ENCODE data around the gene LENG1.
"Not testable (repeated sequence)": the region's sequence is repeated elsewhere in the genome, so short reads cannot be mapped to it uniquely, and the experiment has no call there.

Gene LENG1

DNA sequence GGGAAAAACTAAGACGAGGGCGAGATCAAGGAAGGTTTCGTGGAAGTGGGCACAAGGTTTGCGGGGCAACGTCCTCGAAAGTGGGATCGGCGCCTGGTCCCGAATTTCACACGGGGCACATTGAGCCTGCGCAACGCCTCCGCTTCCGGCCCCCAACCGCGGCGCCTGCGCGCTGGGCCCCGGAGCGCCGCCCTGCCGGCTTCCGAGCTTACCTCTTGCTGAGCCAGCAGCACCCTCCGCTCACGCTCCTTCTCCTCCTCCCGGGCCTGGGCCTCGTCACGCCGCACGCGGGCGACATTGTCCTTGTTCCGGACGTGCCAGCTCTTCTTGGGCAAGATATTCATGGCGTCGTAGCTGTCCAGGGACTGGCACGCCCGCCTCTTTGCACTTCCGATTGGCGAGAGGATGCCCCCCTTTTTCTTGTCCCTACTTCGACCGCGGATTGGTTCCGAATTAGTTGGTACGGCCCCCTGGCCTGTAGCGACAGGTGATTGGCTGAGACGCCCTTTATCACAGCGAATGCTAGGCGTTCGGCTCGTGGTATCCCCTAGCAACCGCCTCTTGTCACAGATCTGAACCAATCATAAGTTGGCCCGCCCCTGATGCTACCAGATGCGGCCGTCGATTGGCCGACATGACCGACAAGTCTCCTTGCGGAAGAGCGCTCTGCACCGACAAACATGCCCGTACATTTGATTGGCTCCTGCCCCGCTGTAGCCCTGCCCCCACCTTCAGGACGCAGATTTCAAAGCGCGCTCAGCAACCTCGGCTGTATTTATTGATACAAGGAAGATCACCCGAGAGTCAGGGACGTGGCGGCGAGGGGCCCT, at the start of gene LENG1:
LENG1 (minus strand) TSS at position 370 of the 830 bp plus-strand sequence; CDS start at position 344, 26 bp downstream.
- DNase-seq (ENCODE audit: low read depth in 2 of 2): peak; percentile 98 to 99

DNA sequence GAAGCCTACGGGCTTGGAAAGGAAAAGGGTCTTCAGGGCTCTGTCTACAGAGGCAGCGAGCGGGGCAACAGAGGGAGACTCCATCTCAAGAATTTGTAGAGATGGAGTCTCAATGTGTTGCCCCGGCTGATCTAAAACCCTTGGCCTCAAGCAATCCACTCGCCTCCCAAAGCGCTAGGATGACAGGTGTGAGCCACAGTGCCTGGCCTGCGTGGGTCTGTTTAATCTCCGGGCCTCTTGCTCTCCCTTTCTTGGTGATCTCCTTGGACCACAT, 49.2 kb upstream of the LENG1 start:
- no peak for DNase-seq (ENCODE audit: low read depth in 2 of 2)

DNA sequence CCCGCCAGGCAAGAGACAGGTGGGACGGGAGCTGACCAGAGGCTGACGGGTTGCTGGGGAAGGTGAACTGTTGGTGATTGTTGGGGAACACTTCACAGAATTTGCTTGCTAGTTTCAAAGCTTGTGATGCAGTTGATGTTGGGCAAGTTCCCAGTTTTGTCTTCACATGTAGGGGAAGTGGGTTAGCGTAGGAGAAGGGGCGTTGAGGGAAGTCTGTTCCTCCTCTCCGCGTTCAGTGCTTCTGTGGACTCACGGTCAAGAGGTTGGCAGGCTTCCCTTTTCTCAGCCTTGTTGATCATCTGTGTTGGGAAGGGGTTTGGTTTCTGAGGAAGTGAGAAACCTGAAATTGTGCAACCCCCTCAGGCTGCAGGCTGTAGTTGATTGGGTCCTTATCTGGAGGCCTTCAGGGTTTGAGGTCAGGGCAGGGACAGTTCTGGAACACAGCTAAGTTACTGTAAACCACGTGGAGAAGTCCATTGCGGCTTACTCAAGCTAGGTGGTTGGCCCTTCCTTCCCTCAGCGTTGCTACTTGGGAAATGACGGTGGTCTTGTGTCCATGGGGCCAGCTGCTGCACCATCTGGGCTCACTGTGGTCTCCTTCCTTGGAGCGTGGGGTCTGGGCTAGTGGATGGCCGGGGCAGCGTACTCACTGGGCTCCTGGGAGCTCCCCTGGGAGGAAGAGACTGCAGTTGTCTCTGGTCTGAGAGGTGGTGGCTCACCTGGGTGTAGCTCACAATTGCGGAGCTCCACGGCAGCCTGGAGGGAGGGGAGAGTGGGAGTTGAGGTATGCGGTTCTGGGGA, 48.7 kb upstream of the LENG1 start:
- DNase-seq (ENCODE audit: low read depth in 2 of 2): peak; percentile 41 to 58

DNA sequence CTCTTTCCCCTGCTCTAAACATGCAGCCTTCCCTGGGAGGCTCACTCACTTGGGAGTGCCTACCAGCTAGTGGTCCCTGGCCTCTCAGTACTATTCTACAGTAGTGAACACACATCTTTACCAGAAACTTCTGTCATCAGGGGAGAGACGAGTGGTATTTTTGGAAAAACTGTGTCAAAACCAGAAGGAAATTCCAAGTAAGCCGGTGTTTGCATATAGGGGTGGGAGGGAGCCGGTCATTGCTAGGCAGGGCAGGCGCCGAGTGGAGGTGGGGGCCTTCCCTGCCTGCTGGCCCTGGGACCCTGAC, 48.1 kb upstream of the LENG1 start:
- no peak for DNase-seq (ENCODE audit: low read depth in 2 of 2)

DNA sequence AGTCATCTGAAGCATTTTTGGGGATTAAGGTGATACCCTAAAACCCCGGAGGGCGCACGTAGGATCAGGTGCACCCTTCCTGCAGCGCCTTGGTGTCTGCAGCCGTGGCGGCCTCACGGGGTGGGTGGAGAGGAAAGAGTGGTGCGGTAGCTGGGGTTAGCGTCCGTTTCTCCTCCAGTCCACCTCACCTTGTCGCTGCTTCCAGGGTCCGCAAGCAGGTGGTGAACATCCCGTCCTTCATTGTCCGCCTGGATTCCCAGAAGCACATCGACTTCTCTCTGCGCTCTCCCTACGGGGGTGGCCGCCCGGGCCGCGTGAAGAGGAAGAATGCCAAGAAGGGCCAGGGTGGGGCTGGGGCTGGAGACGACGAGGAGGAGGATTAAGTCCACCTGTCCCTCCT, 47.7 kb upstream of the LENG1 start:
- DNase-seq (ENCODE audit: low read depth in 2 of 2): not testable (repeated sequence)

DNA sequence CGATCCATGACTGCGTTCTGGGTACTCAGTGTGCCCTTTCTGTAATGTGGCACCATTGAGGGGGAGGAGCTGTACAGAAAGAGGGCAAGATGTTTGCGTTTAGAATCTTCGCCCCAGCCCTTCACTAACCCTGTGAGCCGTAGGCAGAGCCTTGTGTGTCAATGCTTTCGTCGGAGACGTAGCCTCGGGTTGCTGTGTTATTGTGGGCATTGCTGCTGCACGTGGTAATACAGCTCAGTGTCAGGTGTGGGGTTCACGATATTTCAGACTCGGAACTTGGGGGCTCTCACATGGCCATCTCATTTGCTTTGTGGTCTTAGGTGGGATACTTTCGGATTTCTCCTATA, 47.3 kb upstream of the LENG1 start:
- DNase-seq (ENCODE audit: low read depth in 2 of 2): no peak

DNA sequence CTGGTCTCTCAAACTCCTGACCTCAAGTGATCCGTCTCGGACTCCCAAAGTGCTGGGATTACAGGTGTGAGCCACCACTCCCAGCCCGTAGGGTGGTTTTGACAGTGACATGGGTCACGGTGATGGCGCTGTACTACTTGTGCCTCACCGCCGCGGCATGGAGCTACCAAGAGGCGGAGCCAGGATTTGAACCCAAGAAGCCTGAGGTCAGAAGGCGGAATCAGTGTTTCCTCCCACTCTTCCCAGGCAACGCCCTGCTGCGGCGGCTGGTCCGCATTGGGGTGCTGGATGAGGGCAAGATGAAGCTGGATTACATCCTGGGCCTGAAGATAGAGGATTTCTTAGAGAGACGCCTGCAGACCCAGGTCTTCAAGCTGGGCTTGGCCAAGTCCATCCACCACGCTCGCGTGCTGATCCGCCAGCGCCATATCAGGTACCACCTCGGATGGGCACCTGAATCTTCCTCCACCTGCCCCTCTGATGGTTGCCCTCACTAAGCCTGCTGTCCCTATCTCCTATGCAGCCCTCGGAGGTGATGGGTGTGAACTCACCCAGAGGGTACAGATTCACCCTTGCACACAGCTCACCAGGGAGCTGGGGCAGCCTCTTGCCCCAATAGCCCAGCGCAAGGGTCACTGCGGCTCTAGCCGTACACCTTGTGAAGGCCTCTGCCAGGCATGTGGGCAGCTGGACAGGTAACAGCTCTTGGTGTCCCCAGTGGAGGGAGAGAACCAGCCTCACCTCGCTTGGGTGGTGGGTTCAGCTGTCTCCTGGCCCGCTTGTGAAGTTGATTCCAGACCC, 46.7 kb upstream of the LENG1 start:
- DNase-seq (ENCODE audit: low read depth in 2 of 2): no peak

DNA sequence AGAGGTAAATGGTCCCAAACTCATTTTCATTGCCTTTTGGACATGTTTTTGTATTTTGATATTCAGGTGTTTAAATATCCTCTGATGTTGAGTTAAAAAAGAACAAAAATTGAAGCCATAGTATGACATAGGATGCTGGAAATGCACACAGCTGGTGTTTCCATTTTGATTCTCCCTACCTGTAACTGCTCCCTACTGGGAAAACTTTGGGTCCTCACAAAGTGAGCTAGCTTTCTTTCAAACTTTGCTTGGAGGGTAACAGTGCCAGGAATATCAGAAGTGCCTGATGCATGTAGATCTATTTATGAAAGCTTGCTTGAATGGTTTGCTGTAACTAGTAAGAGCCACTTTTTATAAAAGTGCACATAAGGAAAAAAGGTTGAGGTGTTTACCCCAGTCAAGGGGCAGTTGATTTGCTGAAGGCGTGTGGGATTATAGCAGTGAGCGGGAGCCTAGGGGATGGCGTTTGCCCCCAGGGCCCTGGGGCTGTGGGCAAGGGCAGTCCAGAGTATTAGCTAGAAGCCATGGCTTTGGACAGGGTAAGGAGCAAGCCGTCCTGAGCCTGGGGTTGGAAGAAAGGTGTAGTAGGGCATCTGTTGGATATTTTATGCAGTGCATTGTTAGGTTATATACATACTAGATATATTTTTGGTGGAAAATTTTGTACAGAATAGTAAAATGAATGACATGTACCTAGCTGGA, 45.4 kb upstream of the LENG1 start:
- DNase-seq (ENCODE audit: low read depth in 2 of 2): no peak

DNA sequence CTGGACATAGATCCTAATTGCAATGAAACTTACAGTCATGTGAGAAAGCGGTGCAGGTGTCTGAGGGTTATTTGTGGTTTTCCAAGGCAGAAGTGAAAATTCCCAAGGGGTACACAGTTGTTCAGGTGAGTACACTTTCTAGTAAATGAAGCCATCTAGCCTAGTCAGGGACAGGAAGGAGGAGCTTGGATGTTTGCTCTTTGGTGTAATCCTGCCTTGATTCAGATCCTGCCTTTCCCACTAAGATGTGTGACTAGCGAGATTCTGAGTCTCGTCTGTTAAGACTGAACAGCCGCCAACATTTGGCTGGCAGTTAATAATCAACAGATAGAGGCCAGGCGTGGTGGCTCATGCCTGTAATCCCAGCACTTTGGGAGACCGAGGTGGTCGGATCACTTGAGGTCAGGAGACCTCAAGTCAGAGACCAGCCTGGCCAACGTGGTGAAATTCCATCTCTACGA, 43.7 kb upstream of the LENG1 start:
- DNase-seq (ENCODE audit: low read depth in 2 of 2): no peak

DNA sequence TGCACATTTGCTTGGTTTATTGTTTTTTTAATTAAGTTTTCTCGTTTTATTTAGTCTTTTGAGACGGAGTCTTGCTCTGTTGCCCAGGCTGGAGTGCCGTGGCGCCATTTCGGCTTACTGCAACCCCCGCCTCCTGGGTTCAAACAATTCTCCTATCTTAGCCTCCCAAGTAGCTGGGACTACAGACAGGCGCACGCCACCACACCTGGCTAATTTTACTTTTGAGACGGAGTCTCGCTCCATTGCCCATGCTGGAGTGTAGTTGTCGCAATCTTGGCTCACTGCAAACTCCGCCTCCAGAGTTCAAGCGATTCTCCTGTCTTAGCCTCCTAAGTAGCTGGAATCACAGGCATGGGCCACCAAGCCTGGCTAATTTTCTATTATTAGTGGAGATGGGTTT, 42.5 kb upstream of the LENG1 start:
- no peak for DNase-seq (ENCODE audit: low read depth in 2 of 2)

DNA sequence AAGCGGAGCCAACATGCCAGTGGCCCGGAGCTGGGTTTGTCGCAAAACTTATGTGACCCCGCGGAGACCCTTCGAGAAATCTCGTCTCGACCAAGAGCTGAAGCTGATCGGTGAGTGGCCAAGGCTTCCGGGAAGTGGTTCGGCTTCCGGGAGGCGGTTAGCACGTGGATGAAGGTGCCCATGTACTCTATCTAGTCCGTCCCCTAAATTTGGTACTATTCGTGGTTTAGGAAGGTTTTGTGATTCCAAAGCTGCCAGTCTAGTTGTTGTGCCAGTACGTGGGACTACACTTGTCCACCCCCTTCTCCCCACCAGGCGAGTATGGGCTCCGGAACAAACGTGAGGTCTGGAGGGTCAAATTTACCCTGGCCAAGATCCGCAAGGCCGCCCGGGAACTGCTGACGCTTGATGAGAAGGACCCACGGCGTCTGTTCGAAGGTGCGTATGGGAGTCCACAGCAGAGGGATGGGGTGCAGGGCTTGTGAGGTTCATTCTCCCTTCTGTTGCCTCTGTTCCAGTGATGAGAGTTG, 41.7 kb upstream of the LENG1 start:
- DNase-seq (ENCODE audit: low read depth in 2 of 2): no peak

DNA sequence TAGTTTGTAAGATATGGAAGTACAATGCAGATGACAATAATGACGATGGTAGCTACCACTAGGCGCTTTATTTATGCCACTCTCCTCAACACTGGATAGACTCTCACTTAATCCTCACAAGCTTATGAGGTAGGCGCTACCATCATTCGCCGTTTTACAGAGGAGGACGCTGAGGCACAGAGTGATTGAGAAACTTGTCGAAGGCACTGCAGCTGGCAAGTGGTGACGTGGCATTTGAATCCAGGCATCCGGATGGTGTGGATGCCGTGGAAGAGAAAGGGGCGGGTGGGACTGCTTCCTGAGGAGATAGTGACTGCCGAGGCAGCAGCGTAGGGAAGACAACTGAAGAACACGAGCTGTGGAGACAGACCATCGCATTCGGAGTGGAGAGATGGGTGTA, 39.9 kb upstream of the LENG1 start:
- no peak for DNase-seq (ENCODE audit: low read depth in 2 of 2)

DNA sequence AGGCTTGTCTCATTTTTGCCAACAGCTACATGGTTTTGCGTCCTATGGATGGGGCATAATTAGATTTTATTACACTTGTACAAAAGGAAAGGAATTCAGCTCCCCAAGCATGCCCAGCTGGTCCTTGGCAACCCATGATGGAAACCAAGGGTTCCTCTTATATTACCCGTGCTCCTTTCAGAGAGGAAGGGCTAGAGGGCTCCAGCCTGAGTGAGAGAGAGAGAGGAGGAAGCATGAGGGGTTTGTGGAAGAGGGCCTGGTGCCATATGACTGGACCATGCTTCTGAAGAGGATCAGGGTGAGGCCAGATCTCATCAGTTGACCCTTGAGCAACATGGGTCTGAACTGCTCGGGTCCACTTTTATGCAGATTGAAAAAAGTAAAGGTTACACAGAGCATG, 37.6 kb upstream of the LENG1 start:
- DNase-seq (ENCODE audit: low read depth in 2 of 2): no peak

DNA sequence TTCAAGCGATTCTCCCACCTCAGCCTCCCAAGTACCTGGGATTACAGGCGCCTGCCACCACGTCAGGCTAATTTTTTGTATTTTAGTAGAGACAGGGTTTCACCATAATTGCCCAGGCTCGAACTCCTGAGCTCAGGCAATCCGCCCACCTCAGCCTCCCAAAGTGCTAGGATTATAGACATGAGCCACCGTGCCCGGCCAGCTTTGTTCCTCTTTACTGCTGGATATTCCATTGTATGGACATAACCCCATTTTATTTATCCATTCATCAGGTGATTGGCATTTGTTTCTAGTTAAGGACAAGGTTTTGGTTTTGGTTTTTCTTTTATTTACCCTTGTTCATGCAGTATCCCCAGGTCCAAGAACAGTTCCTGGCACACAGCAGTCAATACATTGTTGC, 37.0 kb upstream of the LENG1 start:
- DNase-seq (ENCODE audit: low read depth in 2 of 2): no peak

DNA sequence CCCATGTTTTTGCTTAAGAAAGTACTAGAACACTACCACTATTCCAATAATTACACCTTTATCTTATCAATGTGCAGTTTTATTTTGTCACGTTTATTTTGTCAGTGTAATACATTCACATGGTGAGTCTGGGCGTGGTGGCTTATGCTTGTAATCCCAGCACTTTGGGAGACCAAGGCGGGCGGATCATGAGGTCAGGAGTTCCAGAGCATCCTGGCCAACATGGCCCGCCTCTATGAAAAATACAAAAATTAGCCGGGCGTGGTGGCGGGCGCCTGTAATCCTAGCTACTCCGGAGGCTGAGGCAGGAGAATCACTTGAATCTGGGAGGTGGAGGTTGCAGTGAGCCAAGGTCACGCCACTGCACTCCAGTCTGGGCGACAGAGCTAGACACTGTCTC, 34.9 kb upstream of the LENG1 start:
- DNase-seq (ENCODE audit: low read depth in 2 of 2): not testable (repeated sequence)

DNA sequence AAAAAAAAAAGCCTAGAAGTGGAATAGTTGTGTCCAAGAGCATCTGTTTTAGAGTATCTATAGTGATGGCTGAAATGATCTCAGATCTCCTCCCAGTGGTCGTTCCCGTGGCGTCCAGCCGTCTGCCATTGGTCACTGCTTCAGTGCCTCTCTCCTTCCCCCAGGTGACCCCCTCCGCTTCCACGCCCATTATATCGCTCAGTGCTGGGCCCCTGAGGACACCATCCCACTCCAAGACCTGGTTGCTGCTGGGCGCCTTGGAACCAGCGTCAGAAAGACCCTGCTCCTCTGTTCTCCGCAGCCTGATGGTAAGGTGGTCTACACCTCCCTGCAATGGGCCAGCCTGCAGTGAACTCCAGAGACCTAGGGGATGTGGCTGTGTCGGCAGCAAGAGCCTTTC, 33.5 kb upstream of the LENG1 start:
- DNase-seq (ENCODE audit: low read depth in 2 of 2): no peak

DNA sequence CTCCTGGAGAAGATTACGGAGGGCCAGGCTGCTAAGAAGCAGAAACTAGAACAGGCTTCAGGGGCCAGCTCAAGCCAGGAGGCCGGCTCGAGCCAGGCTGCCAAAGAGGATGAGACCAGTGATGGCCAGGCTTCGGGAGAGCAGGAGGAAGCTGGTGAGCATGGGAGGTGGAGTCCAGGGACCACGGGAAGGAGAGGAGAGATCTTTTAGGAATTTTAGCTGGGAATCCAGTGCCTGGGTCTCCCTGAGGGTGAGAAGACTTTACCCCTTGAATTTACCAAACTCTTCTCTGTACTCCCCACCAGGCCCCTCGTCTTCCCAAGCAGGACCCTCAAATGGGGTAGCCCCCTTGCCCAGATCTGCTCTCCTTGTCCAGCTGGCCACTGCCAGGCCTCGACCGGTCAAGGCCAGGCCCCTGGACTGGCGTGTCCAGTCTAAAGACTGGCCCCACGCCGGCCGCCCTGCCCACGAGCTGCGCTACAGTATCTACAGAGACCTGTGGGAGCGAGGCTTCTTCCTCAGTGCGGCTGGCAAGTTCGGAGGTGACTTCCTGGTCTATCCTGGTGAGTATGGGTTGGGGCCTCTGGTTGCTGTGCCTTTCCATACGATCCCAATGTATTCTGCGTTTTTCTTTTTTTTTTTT, 32.4 kb upstream of the LENG1 start:
- no peak for DNase-seq (ENCODE audit: low read depth in 2 of 2)

DNA sequence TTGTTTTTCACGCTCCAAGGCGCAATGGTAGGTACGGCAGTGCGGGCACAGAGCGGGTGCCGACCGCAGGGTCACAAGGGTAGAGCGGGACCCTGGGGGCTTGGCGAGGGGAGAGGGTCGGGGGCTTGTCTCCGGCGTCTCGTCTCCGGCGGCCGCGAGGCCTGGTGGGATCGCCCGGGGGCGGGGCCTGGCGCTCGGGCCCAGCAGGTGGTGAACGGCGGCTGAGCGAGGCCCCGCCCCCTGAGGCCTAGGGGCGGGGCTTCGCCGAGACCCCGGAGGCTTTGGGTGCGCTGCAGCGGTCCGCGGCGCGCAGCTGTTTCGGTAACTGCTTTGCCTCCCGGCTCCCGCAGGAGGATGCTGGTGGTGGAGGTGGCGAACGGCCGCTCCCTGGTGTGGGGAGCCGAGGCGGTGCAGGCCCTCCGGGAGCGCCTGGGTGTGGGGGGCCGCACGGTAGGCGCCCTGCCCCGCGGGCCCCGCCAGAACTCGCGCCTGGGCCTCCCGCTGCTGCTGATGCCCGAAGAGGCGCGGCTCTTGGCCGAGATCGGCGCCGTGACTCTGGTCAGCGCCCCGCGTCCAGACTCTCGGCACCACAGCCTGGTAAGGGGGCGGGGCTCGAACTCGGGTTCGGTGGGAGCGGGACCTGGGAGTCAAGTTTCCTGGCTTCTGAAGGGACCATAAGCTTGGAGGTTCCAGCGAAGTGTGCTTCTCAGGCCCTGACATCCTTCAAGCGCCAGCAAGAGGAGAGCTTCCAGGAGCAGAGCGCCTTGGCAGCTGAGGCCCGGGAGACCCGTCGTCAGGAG, 31.7 kb upstream of the LENG1 start, which contains the start of gene TSEN34:
TSEN34 (plus strand) TSS at position 298 of the 800 bp plus-strand sequence; CDS start at position 355, 57 bp downstream.
- peak; percentile 71 to 80 for DNase-seq (ENCODE audit: low read depth in 2 of 2)

DNA sequence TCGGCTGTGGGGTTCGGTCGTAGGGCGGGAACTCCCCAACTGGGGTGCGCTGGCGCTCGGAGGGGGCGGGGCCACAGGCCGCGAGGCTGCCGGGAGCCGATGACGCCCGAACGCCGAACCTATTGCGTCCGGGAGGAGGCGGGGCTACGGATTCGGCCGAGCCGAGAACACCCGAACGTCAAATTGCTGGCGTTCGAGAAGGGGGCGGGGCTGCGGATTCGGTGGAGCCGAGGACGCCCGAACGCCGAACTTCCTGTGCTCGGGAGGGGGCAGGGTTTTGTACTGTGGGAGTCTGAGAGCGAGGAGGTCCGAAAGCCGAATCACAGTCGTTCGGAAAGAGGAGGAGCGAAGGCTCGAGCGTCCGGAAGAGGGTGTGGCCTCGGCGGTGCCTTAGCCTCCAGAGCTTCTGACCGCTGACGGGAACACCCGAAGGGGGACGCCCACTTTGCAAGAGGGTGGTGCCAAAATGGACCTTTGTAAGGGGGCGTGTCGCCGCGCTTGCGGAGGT, 31.0 kb upstream of the LENG1 start:
- DNase-seq (ENCODE audit: low read depth in 2 of 2): peak; percentile 100
